NCI-H748 treated with DMSO at 0.1 percent for 48 hours (cell line): ENCODE measurements around the gene MTSS2.
"Not testable (repeated sequence)": the region's sequence is repeated elsewhere in the genome, so short reads cannot be mapped to it uniquely, and the experiment has no call there.

Experiments used
- DNase-seq: peaks from one replicate; lab custom pipeline; 2025; lab: John Stamatoyannopoulos, UW

The MTSS2 gene

DNA sequence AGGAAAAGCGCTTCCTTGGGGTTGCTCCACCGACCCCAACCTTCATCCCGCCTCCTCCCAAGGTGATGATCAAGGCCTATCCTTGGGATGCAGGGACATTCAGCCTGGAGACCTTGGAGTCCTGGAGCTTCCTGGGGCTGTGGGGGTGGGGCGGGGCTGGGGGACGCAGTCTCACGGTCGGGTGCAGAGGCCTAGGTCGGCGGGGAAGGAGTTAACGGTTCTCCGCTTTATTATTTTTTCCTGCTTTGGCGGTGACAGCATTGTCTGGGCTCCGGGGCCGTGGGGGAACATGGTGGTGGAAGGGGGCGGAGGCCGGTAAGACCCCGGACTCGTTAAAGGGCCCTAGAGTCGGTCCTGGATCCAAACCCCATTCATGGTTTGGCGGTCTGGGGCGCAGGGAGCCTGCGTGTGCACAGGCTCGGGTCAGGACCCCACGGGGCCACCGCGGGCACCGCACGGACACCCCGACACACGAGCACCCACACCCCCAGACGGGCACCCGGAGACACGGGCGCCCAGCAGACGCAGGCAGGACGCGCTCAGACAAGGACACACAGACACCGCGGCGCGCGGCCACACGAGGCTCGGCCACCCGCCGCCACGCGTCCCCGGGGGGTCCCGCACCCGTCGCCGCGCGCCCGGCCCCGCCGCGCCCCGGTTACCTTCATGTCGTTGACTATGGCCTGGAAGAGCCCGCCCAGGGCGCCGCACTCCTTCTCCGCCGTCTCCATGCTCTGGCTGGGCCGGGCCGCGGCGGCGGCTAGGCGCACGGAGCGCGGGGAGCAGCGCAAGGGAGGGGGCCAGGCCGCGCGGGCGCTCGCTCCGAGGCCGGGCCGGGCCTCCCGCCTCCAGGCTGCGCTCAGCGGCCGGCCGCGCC, 554 bp downstream of the MTSS2 start:
- no peak for DNase-seq

DNA sequence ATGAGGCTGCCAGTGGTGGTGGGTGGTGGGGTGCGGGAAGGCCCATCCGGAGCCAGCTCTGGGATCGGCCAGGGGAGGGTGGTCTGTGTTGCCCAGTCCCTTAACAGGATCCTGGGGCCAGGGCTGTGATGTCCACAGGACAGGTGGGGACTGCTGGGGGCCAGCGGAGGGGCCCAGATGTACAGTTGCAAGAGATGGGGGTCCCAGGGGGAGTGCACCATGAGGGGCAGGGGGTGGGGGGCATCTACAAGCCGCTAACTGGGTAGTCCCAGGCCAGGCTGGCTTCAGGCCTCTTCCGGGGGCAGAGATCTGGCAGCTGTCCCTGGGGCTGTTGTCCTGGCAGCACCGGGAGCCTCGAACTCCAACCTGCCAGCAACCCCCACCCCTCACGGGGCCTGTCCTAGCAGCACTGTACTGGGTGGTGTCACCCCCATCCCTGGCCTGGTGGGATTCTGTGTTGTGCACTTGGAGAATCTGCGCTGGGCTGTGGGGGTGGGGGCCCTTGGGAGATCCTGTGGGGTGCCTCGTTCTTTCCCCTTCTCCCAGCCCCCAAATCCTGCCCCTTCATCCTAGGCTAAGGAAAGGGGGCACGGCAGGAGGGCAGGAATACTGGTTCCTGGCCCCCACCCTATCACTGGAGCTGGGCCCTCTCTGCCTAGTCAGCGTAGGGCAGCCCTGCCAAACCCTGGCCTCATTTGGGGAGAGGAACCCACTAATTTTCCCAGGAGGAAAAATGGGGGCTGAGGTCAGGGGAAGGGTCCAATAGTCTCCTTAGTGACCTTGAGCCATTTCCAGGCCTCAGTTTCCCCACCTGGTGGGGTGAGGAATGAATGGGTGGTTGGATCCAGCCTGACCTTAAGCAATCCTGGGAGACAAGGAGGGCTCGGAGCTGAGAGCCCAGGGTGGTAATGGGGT, 1.4 kb downstream of the MTSS2 start:
- no peak for DNase-seq

DNA sequence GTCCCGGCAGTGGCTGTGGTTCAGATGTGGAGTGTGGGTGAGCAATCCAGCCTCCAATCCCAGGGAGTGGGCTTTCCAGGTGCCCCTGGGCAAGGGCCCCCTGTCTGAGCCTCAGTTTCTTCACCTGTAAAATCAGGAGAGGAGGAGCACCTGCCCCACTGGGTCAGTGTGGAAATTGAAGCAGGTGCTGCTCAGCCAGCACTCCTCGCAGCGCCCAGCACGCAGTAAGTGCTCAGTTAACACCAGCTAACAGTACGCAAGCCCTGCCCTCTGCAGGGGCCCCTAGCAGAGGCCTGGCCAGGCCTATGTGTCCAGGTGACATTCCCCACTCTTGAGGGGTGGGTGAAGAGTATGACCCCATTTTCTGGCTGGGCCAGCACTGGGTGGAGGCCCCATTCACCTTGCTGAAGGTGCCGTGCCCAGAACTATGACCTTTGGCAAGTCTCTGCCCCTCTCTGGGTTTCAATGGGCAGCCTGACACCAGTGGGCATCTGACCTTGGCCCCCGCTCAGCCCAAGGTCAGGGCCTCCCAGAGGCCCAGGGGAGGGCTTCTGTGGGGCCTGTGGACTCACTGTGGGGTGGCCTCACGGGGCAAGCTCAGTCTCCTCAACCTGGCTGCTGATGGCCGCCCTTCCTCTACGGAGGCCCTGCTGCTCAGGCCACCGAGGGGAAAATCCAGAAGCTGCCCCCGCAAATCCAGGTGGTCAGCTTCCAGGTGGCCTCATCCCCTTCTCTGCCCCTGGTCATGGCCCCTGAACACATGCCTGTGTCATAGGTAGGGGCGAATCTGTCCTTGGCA, 2.5 kb downstream of the MTSS2 start:
- DNase-seq: no peak

DNA sequence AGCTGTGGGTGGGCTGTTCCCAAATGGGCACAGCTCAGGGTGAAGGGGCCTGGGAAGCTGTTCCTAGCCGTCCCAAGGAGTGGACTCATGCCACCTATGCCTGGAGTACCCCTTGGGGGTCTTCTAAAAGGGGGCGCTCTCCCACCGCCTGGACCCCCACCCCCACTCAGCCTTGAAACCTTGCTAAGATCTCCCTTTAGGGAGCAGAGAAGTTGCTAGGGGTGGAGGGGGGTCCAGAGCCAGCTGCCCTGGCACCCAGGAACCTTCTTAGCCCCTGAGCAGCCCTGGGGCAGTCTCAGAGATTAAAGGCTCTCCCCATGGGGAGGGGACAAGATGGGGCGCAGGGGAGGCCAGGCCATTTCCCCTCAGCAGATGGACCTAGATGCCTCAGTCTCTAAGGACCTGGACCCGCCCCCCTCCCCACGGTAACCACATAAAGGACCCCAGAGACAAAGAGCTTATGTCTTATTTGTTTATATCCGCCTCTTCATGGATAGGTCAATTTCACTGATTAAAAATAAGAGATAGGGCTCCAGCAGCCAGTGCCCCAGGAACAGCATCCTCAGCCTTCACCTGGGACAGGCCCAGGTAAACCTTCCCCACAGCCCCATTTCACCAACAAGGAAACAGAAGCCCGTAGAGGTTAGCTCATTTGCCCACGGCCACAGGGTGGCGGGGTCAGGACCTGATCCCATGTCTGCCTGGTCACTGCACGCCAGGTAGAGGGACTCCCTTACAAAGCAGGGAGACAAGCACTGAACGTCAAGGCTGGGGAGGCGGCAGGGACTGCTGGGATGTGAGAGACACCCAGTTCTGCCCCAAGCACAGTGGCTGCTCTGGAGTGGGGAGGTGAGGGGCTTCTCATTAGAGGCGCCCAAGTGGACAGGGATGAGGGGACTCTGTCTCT, 3.4 kb downstream of the MTSS2 start:
- no peak for DNase-seq

DNA sequence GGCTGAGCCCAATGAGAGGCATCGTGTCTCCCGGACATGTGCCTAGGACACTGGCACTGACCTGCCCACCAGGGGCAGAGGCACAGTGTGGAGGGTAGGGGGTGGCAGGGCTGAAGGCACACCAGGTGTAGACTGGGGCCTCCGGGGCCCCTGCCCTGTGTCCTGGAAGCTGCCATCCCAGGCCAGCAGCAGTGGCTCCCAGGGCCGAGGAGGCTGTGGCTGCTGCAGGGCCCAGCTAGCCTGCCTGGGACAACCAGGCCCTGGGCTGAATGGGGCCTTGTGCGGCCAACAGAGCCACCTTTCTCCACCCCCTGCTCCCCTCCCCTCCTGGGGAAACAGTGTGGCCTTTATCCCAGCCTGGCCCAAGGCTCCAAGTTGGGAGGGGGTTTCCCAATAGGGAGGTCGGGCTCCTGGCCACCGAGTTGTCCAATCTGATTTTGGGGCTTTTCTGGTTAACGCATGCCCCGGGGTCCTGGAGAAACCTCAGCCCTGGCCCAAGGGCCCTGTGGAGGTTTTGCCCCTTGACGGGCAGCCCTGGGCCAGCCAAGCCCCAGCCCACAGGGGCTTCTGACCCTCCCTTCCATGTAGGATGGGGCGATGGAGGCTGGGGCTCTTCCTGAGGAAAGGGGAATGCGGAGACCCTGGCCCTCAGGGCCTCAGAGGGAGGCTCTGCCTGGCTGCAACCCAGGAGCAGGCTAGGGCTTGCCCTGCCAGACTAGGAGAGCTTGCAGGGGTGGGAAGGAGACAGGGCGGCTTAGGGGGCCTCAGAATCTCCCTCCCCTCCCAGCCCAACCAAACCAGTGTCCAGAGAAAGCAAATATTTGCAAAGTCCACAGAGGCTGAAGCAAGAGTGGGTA, 4.2 kb downstream of the MTSS2 start:
- no peak for DNase-seq

DNA sequence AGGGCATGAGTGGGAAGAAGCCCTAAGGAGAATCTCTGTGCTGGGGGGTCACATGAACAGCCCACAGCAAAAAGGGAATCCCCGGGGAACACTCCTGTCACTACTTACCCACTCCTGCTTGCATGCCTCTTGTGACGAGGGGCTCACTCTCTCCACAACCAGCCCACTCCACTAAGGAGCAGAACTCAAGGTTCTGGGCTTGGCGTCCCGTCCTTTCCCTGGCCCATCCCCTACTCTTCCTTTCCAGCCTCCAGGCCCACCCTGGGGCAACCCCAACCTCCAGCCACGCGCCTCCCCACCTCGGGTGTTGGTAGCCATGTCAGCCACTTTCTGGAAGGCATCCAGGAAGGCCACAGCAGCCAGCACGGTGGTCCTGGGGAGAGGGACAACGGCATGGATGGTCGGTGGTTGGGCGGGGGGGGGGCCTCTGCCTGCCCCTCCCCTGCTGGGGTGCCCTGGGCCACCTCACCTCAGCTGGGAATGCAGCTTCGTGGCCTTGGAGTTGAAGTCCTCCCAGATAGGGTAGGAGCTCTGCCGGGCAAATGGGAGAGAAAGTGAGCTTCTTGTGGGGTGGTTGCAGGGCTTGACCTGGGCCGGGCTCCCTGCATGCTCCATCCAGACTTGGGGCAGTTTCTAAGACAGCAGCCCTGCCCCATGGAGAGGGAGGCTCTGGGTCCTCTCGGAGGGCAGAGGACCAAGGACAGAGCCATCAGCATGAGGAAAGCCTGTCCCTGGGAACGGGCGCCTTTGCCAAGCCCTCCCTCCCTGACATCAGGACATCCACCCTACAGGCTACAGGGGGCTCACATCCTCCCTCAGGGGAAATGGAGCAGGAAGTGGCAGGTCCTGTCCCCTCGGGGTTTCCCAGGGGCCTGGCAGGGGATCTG, 5.1 kb downstream of the MTSS2 start:
- no peak for DNase-seq

DNA sequence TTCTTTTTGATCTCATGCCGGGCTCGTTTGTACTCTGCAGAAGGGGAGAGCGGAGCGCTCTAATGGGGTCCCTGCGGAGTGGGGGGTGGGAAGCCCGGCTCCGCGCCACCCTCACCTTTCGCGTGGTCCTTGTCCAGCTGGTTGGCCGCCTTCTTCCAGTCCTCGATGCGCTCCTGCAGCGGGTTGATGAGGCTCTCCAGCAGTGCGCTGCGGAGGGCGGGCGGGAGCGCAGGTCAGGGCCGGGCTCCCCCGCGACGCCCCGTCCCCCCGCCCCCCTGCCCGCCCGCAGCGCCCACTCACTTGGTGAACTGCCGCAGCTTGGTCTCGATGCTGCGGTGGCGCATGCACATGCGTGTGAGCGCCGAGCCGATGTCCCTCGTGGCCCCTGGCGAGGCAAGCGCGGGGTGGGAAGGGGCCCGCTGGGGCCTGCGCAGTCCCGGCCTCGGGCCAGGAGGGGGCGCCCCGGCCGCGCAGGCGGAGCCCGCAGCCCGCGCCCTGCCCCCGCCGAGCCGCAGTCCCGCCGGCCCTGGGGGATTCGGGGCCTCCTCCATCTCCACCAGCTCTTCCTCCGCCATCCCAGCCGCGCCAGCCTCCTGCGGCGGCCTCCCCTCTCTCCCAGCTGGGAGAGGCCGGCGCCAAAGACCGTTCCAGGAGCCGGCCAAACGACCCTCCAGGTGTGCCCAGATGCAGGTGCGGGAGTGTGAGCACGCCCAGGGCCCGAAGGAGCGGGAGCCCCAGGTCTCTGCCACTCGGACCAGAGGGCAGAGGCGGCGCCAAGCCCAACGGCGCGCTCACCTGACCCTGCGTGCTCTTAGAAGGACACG, 6.0 kb downstream of the MTSS2 start:
- DNase-seq: no peak

DNA sequence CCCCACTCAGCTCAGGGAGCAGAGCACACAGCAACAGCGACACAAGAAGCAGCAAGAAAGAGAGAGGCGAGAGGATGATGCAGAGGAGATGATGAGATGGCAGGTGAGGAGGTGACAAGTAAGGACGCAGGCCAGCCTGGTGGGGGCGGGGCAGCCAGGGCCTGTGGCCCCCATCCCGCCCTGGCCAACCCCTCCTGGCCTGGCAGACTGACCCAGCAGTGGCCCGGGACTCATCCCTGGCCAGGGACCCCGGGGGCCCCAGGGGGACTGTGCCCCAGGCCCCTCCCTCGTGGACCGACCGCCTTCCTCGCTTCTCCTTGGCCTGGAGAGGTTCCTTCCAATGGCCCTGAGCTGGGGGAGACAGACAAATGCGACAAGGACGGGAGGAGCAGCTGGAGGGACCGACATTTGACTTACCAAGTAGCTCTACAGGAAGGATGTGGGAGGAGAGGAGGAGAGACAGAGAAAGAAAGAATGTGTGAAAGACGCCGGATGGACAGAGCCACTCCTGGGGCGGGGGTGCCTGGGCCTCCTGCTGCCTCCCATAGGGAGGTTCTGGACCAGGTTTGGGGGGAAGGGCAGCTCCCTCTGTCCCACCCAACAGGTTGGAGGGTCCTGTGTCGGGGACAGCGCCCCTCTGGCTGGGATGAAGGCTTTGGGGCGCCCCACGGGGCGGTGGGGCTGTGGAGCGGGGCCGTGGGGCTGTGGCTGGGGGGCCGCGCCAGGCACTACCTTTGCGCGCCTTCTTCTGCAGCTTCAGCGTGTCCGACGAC, 6.8 kb downstream of the MTSS2 start:
- no peak for DNase-seq

DNA sequence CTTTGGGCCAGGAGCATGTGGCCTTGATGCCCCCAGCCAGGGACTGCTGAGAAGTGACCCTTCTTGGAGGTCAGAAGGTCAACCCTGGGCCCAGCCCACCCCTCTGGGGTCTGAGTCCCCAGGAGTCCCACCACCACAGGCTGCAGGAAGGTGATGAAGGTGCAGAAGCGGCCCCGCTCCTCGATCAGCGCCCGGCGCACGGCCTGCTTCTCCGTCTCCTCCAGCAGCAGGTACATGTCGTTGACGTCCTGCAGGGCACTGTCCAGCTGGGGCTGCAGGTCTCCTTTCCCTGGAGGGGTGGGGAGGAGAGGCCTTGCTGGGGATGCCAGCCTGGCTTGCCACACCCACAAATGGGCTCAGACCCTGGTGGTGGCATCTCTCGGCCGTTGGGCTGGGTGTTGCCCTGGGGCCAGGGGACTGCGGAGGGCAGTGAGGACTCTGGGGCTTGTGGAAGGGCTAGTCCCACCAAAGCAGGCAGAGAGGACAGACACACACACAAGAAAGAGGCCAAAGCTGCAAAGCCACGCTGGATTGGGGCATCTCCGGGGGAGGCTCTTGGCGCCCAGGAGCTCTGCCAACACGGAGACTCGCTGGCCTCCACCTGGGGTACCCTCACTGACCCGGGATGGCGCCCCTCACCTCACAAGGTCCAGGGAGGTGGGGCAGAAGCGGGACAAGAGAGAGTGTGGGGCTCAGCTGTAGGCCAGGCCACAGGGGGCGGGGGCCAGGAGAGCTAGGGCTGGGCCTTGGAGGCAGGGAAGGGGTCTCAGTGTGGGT, 7.5 kb downstream of the MTSS2 start:
- no peak for DNase-seq

DNA sequence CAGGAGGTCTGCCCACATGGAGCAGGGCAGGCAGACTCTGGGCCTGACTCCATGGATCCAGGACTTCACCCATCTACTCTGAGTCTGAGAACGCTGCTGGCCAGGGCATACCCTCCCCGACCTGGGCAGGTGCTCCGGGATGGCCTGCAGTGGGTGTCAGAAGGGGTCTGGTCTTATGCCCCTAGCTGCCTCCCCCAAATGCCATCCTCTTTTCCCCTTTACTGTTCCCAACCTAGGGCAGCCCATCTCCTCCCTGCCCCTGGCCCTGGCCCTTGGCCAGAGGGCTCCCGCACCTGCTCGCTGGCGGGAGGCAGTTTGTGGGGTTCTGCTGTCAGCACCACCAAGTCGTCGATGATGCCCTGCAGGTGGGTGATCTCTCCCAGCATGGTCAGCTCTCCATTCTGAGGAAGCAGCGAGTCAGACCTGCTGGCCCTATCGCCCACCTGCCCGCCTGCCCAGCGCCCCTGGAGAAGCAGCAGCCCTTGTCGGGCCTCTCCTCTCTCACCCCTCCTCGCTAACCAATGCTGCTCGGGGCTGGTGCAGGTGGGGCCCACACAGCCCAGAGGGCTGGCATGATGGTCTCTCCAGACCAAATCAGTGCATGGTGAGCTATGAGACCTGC, 8.2 kb downstream of the MTSS2 start:
- no peak for DNase-seq

DNA sequence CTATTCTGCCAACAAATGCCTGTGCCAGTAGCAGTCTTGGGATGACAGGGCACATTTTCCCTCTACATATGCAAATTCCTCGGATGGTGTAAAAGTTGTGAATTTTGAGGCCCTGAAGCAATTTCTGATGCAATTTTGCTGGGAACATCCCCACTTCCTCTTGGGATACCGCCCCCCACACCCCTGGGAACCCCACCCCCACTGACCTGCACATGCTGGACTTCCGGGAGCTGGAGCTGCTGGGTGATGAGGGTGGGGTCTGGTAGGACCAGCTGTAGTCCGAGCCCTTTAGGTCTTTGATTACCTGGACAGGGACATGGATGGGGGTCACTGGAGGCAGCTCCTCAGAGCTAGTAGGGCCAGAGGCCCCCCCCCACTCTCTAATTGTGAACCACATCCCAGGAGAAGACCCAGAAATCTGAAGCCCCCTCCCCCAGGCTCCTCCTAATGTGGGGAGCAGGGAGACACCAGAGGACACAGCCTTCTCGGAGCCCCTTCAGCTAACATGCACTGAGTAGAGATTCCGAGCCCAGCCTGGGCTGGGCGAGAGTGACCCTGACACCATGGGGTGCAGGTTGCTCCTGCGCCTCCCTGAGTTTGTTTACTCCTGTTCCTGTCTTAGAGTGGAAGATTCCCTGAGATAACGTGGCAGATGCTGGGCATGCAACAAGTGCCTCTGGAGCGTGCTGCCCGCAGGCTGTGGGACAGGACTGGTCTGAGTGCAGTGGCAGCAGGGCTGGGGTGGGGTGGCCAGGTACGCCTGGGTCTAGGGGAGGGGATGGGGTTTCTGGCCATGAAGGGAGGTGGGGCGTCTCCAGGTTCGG, 9.0 kb downstream of the MTSS2 start:
- DNase-seq: no peak

DNA sequence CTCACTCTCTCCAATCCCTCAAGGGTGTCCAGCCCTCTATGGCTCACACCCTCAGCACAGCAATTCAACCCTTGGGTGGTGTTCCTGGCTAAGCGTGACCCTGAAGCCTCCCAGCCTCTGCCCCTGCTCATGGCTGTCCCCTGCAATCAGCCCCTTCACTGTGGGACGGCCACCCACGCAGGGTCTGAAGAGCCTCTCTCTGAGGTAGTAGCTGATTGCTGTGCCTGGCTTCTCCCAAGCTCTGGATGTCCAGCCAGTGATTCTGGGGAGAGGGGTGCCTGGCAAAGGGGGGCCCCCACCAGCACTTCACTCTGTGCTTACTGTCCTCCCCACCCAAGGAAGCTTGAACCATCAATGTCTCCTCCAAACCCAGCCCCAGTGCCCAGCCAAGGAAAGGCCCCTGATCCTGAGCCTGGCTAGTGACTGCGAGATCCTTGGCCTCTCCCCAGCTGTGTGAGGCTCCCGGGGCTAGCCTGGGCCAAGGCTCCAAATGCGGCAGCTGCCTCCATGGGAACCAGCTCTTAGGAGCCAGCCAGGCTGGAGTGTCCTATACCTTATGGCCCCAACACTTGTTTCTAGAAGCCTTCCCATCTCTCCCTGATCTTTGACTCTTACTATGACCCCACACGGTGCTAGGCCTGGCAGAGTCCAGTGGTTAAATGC, 9.9 kb downstream of the MTSS2 start:
- no peak for DNase-seq

DNA sequence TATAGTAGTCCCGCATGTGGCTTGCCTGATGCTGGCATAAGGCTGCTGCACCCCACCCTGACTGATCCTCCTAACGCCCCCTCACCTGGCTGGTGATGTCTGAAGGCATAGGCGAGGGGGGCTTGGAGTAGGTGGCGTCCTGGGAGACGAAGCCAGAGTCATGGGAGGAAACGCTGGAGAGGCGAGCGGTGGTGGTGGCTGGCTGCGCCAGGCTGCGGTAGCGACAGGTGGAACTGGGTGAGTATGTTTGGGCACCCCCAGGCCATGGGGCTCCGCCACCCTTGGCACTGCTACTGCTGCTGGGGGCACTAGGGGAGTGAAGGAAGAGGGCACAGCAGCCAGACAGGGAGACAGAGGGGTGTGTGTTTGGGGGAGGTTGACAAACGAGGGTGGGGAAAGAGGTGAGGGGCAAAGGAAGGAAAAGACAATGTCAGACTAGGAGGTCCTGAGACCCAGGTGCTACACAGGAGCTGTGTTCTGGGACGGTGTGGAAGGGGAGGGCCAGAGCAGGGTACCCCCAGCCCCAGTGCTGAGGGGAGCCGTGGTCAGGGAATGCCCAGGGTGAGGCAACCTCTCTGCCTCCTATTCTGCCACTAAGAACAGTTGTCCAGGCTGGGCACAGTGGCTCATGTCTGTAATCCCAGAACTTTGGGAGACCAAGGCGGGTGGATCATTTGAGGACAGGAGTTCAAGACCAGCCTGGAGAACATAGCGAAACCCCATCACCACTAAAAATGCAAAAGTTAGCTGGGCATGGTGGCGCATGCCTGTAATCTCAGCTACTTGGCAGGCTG, 11.4 kb downstream of the MTSS2 start:
- no peak for DNase-seq

DNA sequence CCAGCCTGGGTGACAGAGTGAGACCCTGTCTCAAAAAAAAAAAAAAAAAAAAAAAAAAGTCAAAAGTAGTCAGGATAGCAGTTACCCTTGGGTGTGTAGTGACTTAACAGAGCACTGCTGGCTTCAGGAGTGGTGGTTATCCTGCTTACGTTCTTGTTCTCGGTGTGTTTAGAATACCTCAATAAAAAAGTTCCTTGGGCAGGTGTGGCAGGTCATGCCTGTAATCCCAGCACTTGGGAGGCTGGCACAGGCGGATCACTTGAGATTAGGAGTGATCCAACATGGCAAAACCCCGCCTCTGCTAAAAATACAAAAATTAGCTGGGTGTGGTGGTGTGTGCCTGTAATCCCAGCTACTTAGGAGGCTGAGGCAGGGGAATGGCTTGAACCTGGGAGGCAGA, 14.9 kb downstream of the MTSS2 start:
- DNase-seq: not testable (repeated sequence)
